RPMI7951 (cell line): ENCODE measurements around the gene RWDD3. TPM values are rescaled to one million over a fixed set of nuclear protein-coding genes. Genes with fewer than 3 reads are reported as not detected.

Experiments used
- DNase-seq: peaks from one replicate; pipeline ENCODE4 v3.0.0-alpha.2; 2012; ENCODE audit warnings: low read depth
- total RNA-seq: library from RNA; depleted of rRNA; stranded (reverse); fragments of >200 nt; shearing (Covaris generic); gene quantifications from 2 replicates; pipeline ENCODE4 v1.2.3, GENCODE V29; 2014; rRNA removed

RWDD3 gene, protein sequence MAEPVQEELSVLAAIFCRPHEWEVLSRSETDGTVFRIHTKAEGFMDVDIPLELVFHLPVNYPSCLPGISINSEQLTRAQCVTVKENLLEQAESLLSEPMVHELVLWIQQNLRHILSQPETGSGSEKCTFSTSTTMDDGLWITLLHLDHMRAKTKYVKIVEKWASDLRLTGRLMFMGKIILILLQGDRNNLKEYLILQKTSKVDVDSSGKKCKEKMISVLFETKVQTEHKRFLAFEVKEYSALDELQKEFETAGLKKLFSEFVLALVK
- 21.3 and 25.0 TPM in 2 replicates for total RNA-seq

DNA sequence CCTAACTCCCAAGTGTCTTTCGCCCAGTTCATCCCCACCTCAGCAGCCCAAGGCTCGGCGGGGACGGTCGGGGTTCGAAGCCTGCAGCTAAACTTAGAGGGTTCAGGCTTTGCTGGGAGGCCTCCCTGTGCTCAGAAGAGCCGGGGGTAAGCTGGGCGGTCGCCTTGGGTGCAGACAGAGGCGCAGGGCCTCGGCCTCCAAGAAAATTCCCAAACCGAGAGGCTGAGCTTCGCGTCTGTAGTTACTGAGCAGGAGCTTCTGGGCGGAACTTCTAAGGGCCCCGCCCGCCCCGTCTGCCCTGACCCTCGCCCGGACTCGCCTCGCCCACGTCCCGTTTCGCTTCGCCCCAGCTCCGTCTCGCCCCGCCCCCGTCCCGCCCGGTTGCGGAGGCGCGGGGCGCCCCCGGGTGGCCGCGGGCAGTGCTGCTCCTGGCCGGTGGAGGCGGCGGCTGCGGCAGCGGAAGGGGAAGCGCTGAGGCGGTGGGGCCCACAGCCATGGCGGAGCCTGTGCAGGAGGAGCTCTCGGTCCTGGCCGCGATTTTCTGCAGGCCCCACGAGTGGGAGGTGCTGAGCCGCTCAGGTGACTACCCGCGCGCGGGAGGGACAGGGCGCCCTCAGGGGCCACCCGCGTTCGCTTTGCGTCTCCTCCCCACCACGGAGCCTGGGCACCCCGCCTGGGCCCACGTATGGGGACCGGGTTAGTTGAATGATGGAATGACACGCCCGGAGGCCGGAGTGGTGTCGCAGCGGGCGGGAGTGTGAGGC lies at the start of gene RWDD3:
TSS of gene RWDD3 (plus strand) at position 474 of the 764 bp plus-strand sequence. CDS start at position 495, 21 bp downstream.
- DNase-seq, result peak; percentile 90

DNA sequence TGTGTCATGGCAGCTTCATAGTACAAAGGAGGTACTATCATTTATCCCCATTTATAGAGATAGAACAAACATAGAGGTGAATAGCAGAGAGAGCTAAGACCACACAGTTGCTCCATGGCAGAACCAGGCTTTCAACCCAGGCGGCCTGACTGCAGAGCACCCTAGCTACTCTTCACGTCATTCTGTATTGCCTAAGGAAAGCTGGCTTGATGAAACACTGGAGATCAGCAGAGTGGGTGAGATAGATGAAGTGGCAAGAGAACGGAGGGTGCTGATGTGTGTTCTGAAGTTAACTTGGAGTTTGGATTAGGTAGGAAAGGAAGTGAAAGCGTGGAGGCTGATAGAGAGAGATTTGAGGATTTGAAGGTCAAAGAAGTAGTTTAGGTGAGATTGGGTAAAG lies 47.9 kb upstream of the RWDD3 start:
- no peak for DNase-seq

DNA sequence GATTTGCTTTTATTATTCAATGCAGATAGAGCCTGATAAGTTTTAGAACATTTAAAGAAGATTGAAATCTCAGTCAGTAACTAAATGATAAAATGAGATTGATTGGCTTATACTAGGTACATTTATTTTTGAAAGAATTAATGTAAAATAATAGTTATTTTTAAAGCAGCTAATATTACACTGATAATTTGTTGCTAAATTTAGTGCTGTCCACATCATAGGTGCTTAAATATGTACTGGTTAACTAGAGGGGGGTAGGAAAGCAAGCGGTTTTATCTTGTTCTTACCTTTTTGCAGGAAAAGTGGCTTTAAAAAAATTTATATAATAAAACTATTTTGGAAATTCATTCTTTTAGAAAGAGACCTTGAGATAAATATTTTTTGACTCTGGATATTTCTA lies 40.4 kb upstream of the RWDD3 start:
- DNase-seq, result no peak

DNA sequence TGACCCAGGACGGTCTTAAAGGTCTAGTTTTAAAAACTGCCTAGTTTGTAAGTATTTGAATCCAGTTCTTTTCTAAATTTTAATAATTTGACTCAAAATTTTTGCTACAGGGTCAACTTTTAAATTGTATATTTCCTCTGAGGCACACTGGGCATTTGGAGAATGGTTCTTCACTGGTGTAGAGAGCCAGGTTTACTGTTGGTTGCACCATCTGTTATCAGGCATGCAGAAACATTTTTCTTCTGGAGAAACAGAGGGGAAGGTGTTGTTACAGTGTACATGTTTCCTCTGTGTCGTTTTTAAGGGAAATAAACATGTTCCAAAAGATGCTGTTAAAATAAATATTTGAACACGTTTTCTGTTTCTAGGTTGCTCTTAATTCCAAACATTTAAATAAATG lies 39.0 kb upstream of the RWDD3 start:
- no peak for DNase-seq

DNA sequence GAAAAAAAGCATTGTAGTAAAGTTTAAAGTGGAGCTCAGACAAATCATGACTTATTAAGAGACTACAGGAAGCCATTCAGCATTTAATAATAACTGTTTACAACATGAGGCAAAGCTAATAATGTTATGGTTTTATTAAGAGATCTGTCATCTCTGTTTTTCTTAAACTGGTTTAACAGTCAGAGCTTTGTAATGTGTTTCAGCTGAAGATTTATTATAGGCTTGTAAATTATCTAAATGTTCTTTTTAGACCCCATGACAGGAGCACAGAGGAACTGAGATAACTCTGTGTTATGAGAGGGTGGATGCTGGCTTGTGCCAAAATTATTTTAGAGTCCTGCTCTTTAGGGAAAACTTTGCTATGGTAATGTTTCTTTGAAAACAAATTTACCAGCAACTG lies 38.0 kb upstream of the RWDD3 start:
- DNase-seq, result no peak

DNA sequence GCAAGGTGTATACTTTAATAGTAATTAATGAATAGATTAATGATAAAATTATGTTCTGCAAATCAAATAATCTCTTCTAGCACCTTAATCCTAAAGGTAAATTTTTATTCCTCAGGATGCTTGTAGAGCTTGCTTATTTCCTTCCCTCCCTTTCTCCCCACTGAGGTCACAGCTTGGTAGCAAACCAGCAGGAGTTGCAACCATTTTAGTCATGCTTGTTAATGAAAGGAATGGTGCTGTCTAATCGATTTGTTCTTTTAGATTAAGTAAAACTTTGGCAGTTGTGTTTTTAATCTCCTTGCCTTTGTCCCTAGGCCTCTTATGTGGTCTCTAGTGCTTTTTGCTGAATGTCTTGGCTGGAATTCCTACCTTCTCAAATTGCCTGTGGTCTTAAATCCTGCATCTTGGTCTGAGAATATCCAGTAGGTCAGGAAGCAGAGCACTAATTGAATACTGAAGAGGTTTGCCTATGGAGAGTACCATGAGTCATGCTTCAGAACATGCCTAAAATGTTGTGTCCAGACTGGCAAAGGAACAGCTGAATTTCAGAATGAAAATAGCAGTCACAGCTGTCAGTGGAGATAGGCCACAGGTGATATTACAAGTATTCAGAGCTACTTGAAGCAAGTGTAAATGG lies 36.3 kb upstream of the RWDD3 start:
- DNase-seq, result peak; percentile 37

DNA sequence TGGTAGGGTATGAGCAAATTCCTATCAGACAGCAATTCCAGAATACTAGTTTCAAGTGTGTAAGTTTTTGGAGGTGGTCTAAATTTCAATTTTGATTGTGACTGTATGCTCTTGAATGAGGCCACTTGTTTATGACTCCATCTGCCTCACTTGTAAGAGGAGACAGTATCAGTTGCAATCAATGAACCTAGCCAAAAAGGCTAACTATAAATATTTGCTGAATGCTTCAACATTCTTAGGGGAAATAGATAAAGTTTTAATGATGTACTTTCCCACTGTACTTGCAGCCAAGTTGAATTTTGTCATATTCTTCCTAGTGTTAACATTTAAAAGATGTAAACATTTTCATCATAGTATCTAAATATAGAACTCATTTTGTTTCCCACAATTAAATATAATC lies 32.1 kb upstream of the RWDD3 start:
- DNase-seq, result no peak

DNA sequence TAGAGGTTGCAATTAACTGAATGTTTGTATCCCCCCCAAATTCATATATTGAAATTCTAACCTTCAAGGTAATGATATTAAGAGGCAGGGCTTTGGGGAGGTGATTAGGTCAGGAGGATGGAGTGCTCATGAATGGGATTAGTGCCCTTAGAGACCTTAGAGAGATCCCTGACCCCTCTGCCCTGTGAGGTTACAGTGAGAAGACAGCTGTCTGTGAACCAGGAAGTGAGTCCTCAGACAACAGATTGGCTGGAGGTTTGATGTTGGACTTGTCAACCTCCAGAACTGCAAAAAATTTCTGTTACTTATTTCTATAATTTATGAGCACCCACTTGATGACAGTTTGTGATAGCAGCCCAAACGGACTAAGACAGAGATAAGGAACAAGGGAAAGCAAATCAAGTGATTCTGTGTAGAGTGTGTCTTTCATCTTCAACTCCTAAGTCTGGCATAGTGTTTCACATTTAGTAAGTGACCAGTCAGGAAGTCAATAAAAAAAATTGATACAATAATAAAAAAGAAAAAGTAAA lies 30.0 kb upstream of the RWDD3 start:
- no peak for DNase-seq

DNA sequence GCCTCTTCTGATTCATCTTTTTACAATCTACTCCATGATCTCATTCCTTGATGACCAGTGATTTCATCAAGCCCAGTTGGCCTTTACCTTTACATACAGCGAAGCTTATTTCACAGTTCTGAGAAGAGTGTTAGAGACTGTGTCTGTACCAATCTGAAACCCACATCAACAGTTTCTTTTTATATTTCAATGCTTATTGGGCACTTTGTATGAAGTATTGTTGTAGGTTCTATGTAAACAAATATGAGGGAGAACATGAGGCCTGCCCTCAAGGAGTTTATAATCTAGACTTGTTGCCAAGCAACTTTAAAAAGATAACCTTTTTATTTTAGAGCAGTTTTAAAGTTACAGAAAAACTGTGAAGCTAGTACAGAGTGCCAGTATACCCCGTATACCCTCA lies 27.5 kb upstream of the RWDD3 start:
- DNase-seq, result no peak

DNA sequence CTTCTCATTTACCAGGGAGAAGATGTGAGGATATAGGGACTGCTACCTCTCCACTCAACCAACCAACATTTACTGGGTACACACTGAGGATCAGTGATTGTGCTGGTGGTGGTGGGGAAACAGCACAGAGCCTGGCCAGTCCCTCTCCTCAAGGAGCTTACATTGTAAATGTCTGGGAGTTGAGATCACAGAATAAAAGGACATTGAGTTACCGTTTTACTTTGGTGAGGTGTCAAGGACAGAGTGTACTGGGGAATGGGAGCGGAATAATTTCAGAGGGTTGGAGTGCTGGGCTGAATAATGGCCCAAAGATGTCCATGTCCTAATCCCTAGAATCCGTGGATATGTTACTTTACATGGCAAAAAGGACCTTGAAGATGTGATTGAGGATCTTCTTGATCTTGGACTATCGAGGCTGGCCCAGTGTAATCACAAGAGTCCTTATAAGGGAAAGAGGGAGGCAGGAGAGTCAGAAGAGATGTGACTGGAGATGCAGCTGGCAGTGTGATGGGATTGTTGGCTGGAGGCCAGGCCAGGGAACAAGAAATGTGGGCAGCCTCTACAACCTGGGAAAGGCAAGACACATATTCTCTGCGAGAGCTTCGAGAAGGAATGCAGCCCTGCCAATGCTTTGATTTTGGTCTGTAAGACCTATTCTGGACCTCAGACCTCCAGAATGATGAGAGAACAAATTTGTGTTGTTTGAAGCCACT lies 26.6 kb upstream of the RWDD3 start:
- no peak for DNase-seq

DNA sequence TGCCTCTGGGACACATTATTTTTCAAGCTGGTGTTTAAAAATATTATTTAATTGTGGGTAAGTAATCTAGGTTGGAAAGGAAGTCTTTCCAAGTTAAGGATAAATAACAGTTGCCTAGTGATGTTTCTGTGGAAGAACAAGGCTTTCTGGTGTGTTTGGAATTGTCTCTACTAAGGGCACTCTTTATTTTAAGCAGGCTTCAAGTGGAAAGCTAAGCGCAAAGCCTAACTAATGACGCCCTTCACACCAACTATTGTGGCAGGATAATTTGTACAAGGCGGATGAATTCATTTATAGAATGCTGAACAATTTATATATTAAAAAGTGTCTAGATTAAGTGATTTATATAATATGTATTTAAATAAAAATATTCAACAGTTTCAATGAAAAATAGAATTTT lies 25.1 kb upstream of the RWDD3 start:
- DNase-seq, result no peak

DNA sequence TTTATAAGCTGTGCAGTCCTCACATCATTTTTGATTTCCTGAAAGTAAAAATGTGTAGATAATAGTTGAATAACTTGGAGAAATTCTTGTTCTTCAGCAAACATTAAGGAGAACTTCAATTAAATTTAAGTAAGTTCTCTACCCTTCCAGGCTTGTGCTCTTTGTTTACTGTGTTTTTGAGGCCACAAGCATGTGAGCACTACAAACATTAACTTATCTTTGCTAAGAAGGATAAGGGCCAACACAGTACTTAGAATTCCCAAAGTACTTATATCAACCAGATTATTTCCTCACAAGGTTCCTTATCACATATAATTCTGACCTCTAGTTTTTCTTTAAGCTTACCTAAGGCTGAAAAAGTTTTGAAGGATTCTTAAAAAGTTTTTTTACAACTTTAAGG lies 24.7 kb upstream of the RWDD3 start:
- no peak for DNase-seq

DNA sequence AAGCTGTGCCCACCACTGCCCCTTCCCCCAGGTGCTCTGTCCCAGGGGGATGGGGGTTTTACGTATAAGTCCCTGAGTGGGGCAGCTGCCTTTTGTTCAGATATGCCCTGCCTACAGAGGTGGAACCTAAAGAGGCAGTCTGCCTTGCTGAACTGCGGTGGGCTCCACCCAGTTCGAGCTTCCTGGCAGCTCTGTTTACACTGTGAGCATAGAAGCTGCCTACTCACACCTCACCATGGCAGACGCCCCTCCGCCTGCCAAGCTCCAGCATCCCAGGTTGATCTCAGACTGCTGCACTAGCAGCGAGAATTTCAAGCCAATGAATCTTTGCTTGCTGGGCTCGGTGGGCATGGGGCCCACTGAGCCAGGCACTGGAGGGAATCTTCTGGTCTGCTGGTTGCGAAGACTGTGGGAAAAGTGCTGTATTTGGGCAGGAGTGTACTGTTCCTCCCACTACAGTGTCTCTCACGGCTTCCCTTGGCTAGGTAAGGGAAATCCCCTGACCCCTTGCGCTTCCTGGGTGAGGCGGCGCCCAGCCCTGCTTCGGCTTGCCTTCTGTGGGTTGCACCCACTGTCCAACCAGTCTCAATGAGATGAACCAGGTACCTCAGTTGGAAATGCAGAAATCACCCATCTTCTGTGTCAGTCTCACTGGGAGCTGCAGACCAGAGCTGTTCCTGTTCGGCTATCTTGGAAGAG lies 17.6 kb upstream of the RWDD3 start:
- DNase-seq, result no peak

DNA sequence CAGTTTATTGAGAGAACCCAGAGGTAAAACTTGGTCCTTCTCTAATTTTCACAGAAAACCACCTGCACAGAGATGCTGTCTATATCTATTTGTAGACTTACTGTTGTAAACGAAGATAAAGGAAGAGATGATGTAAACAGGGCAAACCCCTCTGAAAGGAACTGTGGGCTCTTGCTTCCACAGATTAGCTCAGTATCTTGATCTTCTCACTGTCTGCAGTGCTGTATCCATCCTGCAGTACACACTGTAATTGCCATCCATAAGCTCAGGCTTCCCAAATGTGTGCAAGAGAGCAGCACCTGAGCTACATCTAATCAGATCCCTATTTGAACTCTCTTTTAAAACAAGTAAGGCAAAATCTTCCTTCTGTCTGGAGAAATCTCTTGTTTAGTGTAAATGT lies 16.6 kb upstream of the RWDD3 start:
- no peak for DNase-seq

DNA sequence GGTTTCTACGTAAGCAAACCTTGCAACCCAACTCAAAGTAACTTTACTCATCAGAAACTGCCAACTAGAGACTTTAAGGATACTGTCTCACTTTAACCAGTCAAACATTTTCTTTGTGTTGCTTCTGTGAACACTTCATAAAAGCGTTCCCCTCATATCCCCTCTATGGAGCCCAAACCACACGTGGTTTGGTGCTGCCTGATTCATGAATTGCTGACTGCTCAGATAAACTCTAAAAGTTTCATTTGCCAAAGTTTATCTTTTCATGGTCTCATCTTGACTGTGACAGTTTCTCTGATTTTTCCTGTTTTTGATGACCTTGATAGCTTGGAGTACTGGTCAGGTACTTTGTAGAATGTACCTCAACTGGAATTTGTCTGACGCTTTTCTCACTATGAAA lies 14.6 kb upstream of the RWDD3 start:
- DNase-seq, result no peak

DNA sequence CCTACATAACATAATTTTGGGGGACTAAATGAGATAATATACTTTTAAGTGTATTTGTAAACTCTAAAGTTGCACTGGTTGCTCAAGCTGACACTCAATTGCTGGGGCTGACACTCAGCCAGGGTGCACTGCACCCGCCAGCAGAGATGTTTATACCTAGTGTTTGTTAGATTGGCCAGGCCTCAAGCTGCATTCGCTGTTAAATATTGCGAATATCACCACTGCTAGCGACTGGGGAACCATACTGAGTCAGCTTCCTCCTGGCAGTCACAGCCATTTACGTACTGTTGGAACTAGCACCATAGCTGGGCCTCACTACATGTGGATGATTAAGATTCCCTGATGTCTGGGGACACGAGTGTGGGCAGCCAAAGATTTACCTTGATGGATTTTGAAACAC lies 12.7 kb upstream of the RWDD3 start:
- DNase-seq, result no peak

DNA sequence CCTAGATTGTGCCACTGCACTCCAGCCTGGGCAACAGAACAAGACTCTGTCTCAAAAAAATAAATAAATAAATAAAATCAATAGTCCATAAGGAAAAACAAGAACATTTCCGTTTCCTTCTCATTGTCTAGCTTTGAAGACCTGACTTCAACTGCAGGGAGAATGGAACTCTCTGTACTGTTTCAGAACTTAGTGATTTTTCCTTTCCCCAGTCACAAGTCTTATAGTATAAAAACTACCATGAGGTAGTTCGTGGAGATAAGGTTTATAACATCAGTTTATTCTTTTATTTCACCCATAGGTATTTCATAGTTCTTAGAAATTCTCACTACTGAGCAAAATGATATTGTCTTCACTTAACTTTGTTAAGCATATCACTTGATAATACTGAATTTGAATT lies 11.4 kb upstream of the RWDD3 start:
- no peak for DNase-seq

DNA sequence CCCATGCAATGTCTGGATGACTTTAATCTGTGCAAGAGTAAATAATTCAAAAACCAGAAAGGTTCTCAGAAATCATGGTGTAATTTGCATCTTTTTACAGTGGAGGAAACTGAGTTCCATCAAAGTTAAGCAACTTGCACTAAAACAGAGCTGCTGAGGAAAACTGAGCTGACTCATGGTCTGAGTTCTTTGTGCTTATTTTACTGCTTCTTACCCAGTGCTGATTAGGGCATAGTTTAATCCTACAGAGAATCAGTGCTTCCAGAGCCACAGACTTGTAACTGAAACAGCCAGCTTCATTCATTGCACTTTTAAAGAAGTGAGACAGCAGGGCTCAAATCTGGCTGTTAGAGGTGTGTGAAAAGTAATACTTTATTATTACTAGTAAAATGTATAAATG lies 10.9 kb upstream of the RWDD3 start:
- no peak for DNase-seq

DNA sequence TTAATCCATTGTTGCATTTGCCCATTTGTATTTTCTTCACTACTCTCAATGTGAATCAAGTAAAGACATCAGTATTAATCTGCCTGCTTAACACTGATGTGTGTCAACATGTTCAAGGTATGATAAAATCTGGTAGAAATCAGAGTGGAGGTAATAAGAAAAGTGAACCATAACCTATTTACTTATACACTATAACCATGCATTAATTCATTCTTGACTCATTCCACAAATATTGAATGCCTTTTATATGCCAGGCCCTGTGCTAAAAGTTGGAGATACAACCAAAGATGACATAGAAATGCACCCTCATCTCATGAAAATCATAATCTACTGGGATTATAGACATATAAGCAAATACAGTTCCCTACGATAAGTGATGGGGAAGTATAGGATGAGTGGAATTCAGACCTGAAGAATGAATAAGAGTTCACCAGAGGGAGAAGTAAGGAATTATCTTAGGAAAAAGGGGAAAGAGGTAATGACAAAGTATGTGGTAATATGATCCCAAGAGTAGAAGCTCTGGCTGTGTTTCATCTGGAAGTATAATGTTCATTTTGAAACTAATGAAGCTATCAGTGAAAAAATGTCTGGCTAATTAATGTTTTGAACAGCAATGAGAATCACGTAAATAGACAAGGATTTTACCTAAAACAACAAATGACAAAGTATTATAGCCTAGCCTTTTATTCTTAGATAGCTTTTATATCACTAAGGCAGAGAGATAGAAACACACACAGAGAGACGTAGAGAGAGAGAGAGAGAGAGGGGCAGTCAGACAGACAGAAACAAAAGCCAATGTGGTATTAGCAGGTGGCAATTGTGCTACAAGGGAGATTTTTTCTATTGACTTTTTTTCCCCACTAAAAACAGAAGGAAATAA lies 7.0 kb upstream of the RWDD3 start:
- DNase-seq, result no peak

DNA sequence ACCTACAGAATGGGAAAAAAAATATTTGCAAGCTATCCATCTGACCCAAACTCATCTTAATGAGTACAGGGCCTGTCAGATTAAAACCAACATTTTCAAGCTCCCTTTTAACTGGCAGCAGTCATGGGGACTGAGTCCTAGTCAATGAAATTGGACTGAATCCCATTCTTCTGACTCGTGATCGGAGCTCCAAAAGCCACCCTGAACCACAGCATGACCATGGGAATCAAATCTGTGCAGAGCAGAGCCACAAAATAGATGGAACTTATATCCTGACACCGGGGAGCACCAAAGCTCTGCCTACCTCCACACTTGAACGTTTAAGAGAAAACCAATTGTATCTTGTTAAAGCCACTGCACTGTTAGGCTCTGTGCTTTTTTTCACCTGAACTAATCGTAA lies 5.0 kb upstream of the RWDD3 start:
- no peak for DNase-seq

DNA sequence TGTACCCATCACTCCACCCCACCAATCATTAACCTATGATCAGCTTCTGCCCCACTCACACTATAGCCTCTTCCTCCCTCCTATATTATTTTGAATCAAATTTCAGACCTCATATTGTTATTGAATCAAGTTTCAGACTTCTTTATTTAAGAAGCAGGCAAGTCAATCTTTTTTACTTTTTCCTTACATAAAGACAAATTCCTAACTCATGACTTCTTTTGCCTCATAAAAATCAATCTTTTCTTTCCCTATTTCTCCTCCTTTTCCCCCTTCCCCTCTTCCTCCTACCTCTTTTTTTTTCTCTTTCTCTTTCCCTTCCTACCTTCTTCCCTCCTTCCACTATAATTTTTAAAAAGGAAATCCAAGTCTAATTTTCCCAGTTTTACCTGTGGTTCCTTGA lies 4.3 kb upstream of the RWDD3 start:
- DNase-seq, result no peak
